HepG2 (cell line): Measurements from ENCODE around the gene TATDN2.

Source experiments
- SETDB1 ChIP-seq: sonication (generic); formaldehyde crosslinking; IDR thresholded peaks from 2 replicates; pipeline ENCODE4 v1.5.1; 2020; ENCODE audit warnings: missing genetic modification reagents, mild to moderate bottlenecking, borderline replicate concordance
- TF ChIP-seq, protein P1 (sequence below): IDR thresholded peaks from 2 replicates; pipeline ENCODE4 v1.6.1; 2016

DNA sequence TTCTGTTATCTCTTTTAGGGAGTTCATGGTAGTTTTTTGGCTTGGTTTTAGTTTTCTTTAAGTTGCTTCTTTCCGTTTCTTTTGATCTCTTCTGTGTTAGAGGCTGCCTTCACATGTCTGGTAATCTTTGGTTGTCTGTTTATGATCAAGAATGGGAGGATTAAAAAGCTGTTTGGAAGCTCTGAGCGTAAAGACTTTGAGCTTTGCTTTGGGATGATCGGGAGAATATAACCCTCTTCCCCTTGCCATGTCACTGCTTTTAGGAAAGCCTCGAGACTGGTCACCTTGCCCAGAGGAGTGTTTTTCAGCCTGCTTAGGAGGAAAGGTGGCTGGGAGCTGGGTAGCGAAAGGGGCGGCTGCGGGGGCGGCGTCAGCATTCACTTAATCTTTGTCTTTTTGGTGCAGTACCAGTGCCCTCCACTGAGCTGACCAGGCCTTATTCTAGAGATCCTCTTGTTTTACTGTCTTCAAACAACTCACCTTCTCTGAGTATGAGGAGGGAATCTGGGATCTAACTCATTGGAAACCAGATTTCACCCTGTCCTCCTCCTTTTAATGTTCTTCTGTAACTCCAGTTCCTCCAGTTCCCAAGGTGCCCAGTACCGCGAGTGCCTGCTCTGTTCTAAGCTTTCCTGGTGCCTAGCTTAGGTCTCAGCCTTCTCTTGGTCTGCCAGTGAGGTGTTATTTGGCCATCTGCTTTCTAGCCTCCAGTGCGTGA, 15.5 kb downstream of the TATDN2 start:
- no peak for TF ChIP-seq SETDB1 (CRISPR knock-in tag)
- TF ChIP-seq, protein P1, sequence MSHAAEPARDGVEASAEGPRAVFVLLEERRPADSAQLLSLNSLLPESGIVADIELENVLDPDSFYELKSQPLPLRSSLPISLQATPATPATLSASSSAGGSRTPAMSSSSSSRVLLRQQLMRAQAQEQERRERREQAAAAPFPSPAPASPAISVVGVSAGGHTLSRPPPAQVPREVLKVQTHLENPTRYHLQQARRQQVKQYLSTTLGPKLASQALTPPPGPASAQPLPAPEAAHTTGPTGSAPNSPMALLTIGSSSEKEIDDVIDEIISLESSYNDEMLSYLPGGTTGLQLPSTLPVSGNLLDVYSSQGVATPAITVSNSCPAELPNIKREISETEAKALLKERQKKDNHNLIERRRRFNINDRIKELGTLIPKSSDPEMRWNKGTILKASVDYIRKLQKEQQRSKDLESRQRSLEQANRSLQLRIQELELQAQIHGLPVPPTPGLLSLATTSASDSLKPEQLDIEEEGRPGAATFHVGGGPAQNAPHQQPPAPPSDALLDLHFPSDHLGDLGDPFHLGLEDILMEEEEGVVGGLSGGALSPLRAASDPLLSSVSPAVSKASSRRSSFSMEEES, result no peak
